DOHH2 (cell line): Measurements from ENCODE around the gene SEPHS2.

Experiments
- H3F3A ChIP-seq: fragments of 200-600 bp; sonication (generic), shearing (Covaris generic); 2 replicates; pipeline ENCODE4 v1.6.0; 2016; ENCODE audit warnings: antibody characterized with exemption, mild to moderate bottlenecking; ENCODE audit not compliant: control insufficient read depth, insufficient read depth
- H3K27ac ChIP-seq: fragments of 200-600 bp; sonication (generic); 2 replicates; pipeline ENCODE4 v1.5.1; 2014; ENCODE audit warnings: low read depth, mild to moderate bottlenecking, low read length, moderate library complexity
- H3K27me3 ChIP-seq: fragments of 200-600 bp; sonication (generic); 2 replicates; pipeline ENCODE4 v1.6.1; 2014; ENCODE audit warnings: mild to moderate bottlenecking, low read length, mixed read lengths; ENCODE audit not compliant: control insufficient read depth
- H3K36me3 ChIP-seq: fragments of 200-600 bp; sonication (generic); 2 replicates; pipeline ENCODE4 v1.6.1; 2014; ENCODE audit warnings: mild to moderate bottlenecking, low read length, moderate library complexity, mixed read lengths; ENCODE audit not compliant: control insufficient read depth
- H3K4me1 ChIP-seq: fragments of 200-600 bp; sonication (generic); 2 replicates; pipeline ENCODE4 v1.6.1; 2014; ENCODE audit warnings: mild to moderate bottlenecking, low read length, mixed read lengths; ENCODE audit not compliant: control insufficient read depth
- H3K4me2 ChIP-seq: fragments of 200-600 bp; sonication (generic); 2 replicates; pipeline ENCODE4 v1.6.0; 2014; ENCODE audit warnings: mild to moderate bottlenecking, low read length, moderate library complexity
- H3K4me3 ChIP-seq: fragments of 200-600 bp; sonication (generic); 2 replicates; pipeline ENCODE4 v1.5.1; 2014; ENCODE audit warnings: mild to moderate bottlenecking, low read length, mixed read lengths
- H3K79me2 ChIP-seq: fragments of 200-600 bp; sonication (generic); 2 replicates; pipeline ENCODE4 v1.6.1; 2014; ENCODE audit warnings: mild to moderate bottlenecking, low read length, mixed read lengths; ENCODE audit not compliant: control insufficient read depth
- H3K9me2 ChIP-seq: fragments of 200-600 bp; sonication (generic); replicated peaks from 2 replicates; pipeline ENCODE4 v1.6.1; 2014; ENCODE audit warnings: mild to moderate bottlenecking, low read length, mixed read lengths; ENCODE audit not compliant: control insufficient read depth
- H3K9me3 ChIP-seq: fragments of 200-600 bp; sonication (generic); 2 replicates; pipeline ENCODE4 v1.6.1; 2014; ENCODE audit warnings: antibody characterized with exemption, low read length, mixed read lengths; ENCODE audit not compliant: control insufficient read depth, insufficient read depth
- H4K20me1 ChIP-seq: fragments of 200-600 bp; sonication (generic); 2 replicates; pipeline ENCODE4 v1.6.0; 2014; ENCODE audit warnings: low read depth, mild to moderate bottlenecking, antibody characterized with exemption, low read length, moderate library complexity; ENCODE audit not compliant: control insufficient read depth, insufficient read depth
- EZH2phosphoT487 ChIP-seq: fragments of 200-600 bp; sonication (generic); IDR thresholded peaks from 2 replicates; pipeline ENCODE4 v1.6.1; 2017; ENCODE audit warnings: borderline replicate concordance, mild to moderate bottlenecking, antibody characterized with exemption, low read length, moderate library complexity, mixed read lengths
- TF ChIP-seq, protein P1 (sequence below): fragments of 200-600 bp; sonication (generic); IDR thresholded peaks from one replicate; pipeline ENCODE4 v1.5.1; 2014; ENCODE audit warnings: antibody characterized with exemption, mild to moderate bottlenecking, low read depth, low read length; ENCODE audit not compliant: poor library complexity, severe bottlenecking

SEPHS2 gene

DNA sequence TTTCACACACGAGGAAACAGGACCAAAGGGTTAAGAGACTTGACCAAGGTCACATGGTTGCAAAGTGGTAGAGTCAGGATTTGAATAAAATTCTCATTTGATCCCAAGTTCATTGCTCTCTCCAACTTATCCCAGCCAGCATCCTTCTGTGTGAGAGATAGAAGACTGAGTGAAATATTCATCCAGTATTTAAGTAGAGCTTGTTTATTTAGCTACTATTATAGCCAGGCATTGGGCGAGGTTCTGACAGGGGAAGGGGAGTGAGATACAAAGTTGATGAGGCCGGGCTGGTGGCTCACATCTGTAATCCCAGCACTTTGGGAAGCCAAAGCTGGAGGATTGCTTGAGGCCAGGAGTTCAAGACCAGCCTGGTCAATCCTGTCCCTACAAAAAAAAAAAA lies 31.3 kb upstream of the SEPHS2 start:
- H3K4me2 ChIP-seq = no peak overlapping the region
- H3K79me2 ChIP-seq = peaks cover 63% of the 10 kb centered on the region
- no peaks in the 10 kb centered on the region for H3K9me3 ChIP-seq
- H3K4me1 ChIP-seq = peaks cover 50% of the 10 kb centered on the region
- TF ChIP-seq, protein P1, sequence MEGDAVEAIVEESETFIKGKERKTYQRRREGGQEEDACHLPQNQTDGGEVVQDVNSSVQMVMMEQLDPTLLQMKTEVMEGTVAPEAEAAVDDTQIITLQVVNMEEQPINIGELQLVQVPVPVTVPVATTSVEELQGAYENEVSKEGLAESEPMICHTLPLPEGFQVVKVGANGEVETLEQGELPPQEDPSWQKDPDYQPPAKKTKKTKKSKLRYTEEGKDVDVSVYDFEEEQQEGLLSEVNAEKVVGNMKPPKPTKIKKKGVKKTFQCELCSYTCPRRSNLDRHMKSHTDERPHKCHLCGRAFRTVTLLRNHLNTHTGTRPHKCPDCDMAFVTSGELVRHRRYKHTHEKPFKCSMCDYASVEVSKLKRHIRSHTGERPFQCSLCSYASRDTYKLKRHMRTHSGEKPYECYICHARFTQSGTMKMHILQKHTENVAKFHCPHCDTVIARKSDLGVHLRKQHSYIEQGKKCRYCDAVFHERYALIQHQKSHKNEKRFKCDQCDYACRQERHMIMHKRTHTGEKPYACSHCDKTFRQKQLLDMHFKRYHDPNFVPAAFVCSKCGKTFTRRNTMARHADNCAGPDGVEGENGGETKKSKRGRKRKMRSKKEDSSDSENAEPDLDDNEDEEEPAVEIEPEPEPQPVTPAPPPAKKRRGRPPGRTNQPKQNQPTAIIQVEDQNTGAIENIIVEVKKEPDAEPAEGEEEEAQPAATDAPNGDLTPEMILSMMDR = no peak
- H4K20me1 ChIP-seq = no peaks in the 10 kb centered on the region
- no peaks in the 10 kb centered on the region for H3K27me3 ChIP-seq
- no peak overlapping the region for H3K4me3 ChIP-seq
- peaks cover 8% of the 10 kb centered on the region for H3F3A ChIP-seq
- H3K27ac ChIP-seq = peak overlapping the region; percentile 6; the same call in 1 of the 2 replicates
- no peaks in the 10 kb centered on the region for H3K9me2 ChIP-seq
- peaks cover 90% of the 10 kb centered on the region for H3K36me3 ChIP-seq

DNA sequence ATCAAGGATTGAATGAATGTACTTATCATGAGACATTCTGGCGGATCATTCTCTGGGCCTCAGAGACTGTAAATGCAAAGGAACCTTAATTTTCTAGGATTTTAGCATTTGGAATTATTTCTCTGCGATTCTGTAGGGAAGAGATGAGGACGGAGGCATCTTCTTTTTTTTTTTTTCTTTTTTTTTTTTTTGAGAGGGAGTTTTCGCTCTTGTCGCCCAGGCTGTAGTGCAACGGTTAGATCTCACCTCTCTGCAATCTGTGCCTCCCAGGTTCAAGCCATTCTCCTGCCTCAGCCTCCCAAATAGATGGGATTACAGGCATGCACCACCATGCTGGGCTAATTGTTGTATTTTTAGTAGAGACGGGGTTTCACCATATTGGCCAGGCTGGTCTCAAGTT lies 29.0 kb upstream of the SEPHS2 start:
- Histone ChIP-seq H4K20me1 (no peaks in the 10 kb centered on the region), H3K4me3 (peak overlapping the region; percentile 89), H3K27me3 (no peaks in the 10 kb centered on the region), H3K4me2 (peak overlapping the region; percentile 82), H3K4me1 (peaks cover 74% of the 10 kb centered on the region), H3F3A (peaks cover 30% of the 10 kb centered on the region), H3K27ac (no peak overlapping the region), H3K9me2 (no peaks in the 10 kb centered on the region), H3K36me3 (peaks cover 66% of the 10 kb centered on the region), H3K79me2 (peaks cover 54% of the 10 kb centered on the region), H3K9me3 (no peaks in the 10 kb centered on the region)
- no peak for TF ChIP-seq EZH2phosphoT487
- TF ChIP-seq, protein P1 = no peak

DNA sequence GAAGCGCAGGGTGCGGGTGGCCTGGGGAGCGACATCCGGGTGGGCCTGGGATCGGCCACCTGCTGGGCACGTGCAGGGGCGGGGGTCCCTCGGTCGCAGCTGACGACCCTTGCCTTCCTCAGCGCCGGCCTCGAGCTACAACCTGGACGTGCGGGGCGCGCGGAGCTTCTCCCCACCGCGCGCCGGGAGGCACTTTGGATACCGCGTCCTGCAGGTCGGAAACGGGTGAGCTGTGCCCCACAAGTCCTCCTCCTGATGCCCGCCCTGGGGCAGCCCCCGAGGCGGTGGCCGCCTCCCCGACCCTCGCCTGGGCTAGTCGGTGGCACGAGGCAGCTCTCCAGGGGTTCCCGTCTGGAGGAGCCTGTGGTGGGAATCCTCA lies 28.4 kb upstream of the SEPHS2 start:
- peak overlapping the region; percentile 98 for H3K27ac ChIP-seq
- no peaks in the 10 kb centered on the region for H3K9me3 ChIP-seq
- H3K4me2 ChIP-seq = peak overlapping the region; percentile 82
- peaks cover 51% of the 10 kb centered on the region for H3K79me2 ChIP-seq
- no peaks in the 10 kb centered on the region for H3K27me3 ChIP-seq
- H4K20me1 ChIP-seq = no peaks in the 10 kb centered on the region
- H3K36me3 ChIP-seq = peaks cover 62% of the 10 kb centered on the region
- H3K4me1 ChIP-seq = peaks cover 77% of the 10 kb centered on the region
- no peaks in the 10 kb centered on the region for H3K9me2 ChIP-seq
- H3F3A ChIP-seq = peaks cover 36% of the 10 kb centered on the region
- peak overlapping the region; percentile 89 for H3K4me3 ChIP-seq
- TF ChIP-seq EZH2phosphoT487 = no peak
- TF ChIP-seq, protein P1 = no peak
